Astrocyte of the spinal cord (primary cell): ENCODE measurements around the gene CGN.

Source experiments
- DNase-seq: peaks from one replicate; pipeline ENCODE4 v3.0.0; 2011; ENCODE audit warnings: low read depth, low spot score
- H3K4me3 ChIP-seq: 2 replicates; pipeline ENCODE4 v1.5.1; 2011; ENCODE audit warnings: low read depth, mild to moderate bottlenecking, low read length, moderate library complexity
- CTCF ChIP-seq: IDR thresholded peaks from 2 replicates; pipeline ENCODE4 v1.5.1; 2012; ENCODE audit warnings: low read depth, mild to moderate bottlenecking, low read length, inconsistent platforms
- in situ Hi-C: cut with HindIII; loops from 2 replicates; pipeline ENCODE4 v1.10.0; 2017; ENCODE audit warnings: low sequenced_read_pairs

The CGN gene

DNA sequence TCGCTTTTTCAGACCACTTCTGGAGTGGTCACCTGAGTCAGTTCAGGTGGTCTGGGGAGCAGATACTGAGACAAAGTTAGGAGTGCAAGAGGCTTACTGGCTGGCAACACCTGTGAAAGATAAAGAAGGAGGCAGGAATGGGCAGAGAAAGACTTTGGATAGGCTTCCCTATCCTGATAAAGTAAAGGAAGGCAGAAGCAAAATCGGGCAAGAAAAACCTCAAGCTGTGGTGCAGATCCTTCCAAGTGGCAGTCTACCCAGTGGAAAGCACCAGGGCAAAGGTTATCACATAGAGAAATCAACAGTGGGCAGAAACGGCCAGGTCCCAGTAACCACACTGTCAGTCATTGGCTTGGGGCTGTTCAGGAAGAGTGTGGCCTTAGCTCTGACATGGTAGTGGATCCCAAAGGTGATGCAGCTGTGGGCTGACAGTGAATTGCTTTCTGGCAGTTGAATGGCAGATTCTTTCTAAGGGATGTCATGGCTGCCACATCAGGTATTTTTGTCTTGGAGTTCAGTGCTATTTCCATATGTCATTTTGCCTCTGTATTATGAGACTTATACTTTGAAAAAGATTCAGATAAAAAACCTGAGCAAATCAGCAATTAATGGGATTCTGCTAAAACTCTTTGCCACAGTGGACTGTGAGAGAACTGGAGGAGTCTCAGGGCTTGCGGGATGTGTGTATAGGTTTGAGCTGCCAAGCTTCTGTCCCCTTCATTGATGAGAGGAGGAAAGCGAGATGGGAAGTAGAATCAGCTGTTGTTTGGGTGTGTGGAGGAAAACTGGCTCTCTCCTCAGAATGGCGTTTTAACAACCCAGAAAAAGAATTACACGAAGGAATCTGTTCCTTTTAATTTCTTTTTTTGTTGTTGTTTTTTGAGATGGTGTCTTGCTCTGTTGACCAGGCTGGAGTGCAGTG, 8.1 kb upstream of the CGN start:
- no peak for TF ChIP-seq CTCF
- DNase-seq: no peak
- H3K4me3 ChIP-seq: no peak overlapping the region
- in situ Hi-C loops: no loop called here

GRCh38 chr1:151504252-151504651, 6.9 kb upstream of the CGN start:
- no peak overlapping the region for H3K4me3 ChIP-seq
- no peak for DNase-seq
- in situ Hi-C loops: no loop called here
- TF ChIP-seq CTCF: no peak

- H3K4me3 ChIP-seq: no peak overlapping the region
- in situ Hi-C loops: no loop called here
- TF ChIP-seq CTCF: no peak
- no peak for DNase-seq
These were observed 6.4 kb upstream of the CGN start for GRCh38 chr1:151504759-151505158.

GRCh38 chr1:151508833-151509232, 2.4 kb upstream of the CGN start:
- no peak for TF ChIP-seq CTCF

GRCh38 chr1:151509350-151510019, 1.7 kb upstream of the CGN start:
- no peak overlapping the region for H3K4me3 ChIP-seq
- no peak for DNase-seq
- in situ Hi-C loops: no loop called here
- TF ChIP-seq CTCF: no peak

More at GRCh38 chr1:151508833-151509232, 2.4 kb upstream of the CGN start:
- no peak for DNase-seq
- H3K4me3 ChIP-seq: no peak overlapping the region
- in situ Hi-C loops: no loop called here

DNA sequence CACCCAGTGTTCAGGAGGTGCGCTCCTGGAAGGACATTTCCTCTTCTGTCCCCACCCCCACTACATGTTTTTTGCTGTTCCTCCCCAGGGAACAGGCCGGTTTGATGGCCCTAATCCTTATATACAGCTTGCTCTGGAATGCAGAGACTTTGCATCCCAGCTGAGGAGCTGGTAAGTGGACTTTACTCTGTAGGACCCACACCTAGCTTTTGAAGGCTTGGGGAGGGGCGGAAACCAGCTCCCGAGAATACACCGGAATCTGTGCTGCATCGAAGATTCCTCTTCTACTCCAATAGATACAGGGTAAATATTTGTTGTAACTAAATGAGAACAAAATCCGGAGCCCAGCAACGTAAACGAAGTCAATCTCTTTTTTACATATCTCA, 1.2 kb upstream of the CGN start:
- no peak overlapping the region for H3K4me3 ChIP-seq
- in situ Hi-C loops: no loop called here
- no peak for TF ChIP-seq CTCF
- DNase-seq: no peak
